ENCODE data around the gene PNLIPRP1.

DNA sequence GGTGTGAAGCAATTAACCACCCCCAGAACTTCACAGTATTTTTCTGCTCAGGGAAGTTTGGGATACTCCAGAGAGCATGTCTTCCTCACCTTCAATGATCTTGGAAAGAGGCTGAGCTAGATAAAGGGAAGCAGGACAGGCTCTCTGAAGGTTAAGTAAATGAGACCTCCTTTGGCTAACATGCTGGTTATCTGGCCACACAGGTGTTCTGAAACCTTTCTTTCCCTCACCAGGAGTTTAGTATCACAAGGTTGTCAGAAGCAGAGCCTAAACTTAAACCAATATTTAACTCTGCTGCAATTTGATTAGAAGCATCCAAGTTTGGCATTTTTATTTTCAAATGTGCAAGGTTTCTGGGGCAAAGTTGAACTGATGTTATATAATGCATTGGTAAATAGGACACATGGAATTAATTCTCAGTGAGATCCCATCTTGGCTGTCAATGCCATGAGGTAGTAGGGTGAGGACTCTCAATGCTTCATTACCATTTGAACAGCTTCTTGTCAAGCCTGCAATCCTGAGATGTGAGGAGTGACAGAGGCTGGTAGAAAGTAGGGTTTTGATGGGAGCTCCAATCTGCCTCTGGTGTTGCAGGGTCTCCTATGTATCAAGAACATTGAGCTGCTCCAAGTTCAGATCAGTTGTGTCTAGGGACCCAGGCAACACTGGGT lies 48.6 kb upstream of the PNLIPRP1 start:
- TF ChIP-seq CTCF (IDR thresholded peaks at IDR 0.05) (no peak), EP300 (IDR thresholded peaks at IDR 0.05) (no peak)
